HEK293 (cell line): ENCODE measurements around the gene ZCCHC17.

ENCODE experiments used
- CTCF ChIA-PET: fragments of 350-600 bp; formaldehyde crosslinking; extraction: SDS; loops from one replicate; lab custom pipeline; 2021; ENCODE audit warnings: antibody characterized with exemption; lab: Yijun Ruan, JAX
- POLR2A ChIA-PET: fragments of 300-600 bp; formaldehyde crosslinking; extraction: SDS; loops from one replicate; lab custom pipeline; 2020; ENCODE audit warnings: antibody characterized with exemption, inconsistent platforms; lab: Yijun Ruan, JAX
- H3K27ac ChIP-seq: fragments of 200-500 bp; sonication (Bioruptor generic); 2 replicates; pipeline ENCODE4 v1.5.1; 2014; ENCODE audit warnings: low read depth, low read length, control low read depth, inconsistent platforms; ENCODE audit errors: extremely low read depth
- H3K36me3 ChIP-seq, 2 experiments: fragments of 200-500 bp in 1 of 2; sonication (Bioruptor generic) in 1 of 2; 1 replicate in 1 of 2; 2 replicates in 1 of 2; pipeline ENCODE4 v1.5.1; 2014 to 2017; ENCODE audit warnings: inconsistent platforms in 2 of 2, low read length in 2 of 2; ENCODE audit not compliant: control insufficient read depth in 2 of 2, insufficient read depth in 1 of 2
- H3K4me1 ChIP-seq: fragments of 200-500 bp; sonication (Bioruptor generic); 2 replicates; pipeline ENCODE4 v1.5.1; 2014; ENCODE audit warnings: mild to moderate bottlenecking, low read length, inconsistent platforms; ENCODE audit not compliant: control insufficient read depth, insufficient read depth
- H3K4me3 ChIP-seq: 2 replicates; pipeline ENCODE4 v1.5.1; 2011; ENCODE audit warnings: low read depth, mild to moderate bottlenecking, control low read depth, low read length, moderate library complexity
- H3K9me3 ChIP-seq: fragments of 200-500 bp; sonication (Bioruptor generic); 2 replicates; pipeline ENCODE4 v1.5.1; 2014; ENCODE audit warnings: low read depth, low read length, inconsistent platforms; ENCODE audit not compliant: control insufficient read depth, insufficient read depth
- HOXA7 ChIP-seq: sonication (generic); formaldehyde crosslinking; IDR thresholded peaks from 2 replicates; pipeline ENCODE4 v1.8.1; 2022; ENCODE audit warnings: missing genetic modification reagents, borderline replicate concordance
- KLF16 ChIP-seq: fragments of 450-650 bp; formaldehyde crosslinking; IDR thresholded peaks from 2 replicates; pipeline ENCODE4 v1.5.1; 2017; ENCODE audit warnings: missing biosample characterization, missing genetic modification characterization
- SALL2 ChIP-seq: fragments of 450-650 bp; formaldehyde crosslinking; IDR thresholded peaks from 2 replicates; pipeline ENCODE4 v1.5.0; 2017; ENCODE audit warnings: missing biosample characterization, mild to moderate bottlenecking, missing genetic modification characterization, borderline replicate concordance
- SCRT1 ChIP-seq: fragments of 450-650 bp; formaldehyde crosslinking; IDR thresholded peaks from 2 replicates; pipeline ENCODE4 v1.5.1; 2016; ENCODE audit warnings: missing biosample characterization, missing genetic modification characterization, borderline replicate concordance
- SP2 ChIP-seq: fragments of 450-650 bp; formaldehyde crosslinking; IDR thresholded peaks from 2 replicates; pipeline ENCODE4 v1.5.1; 2016; ENCODE audit warnings: missing biosample characterization, missing genetic modification characterization
- ZBTB20 ChIP-seq: fragments of 450-650 bp; formaldehyde crosslinking; IDR thresholded peaks from 2 replicates; pipeline ENCODE4 v1.5.1; 2016; ENCODE audit warnings: missing biosample characterization, missing genetic modification characterization
- ZBTB48 ChIP-seq: fragments of 450-650 bp; formaldehyde crosslinking; IDR thresholded peaks from 2 replicates; pipeline ENCODE4 v1.5.1; 2016; ENCODE audit warnings: missing biosample characterization, missing genetic modification characterization
- ZFP69B ChIP-seq: fragments of 450-650 bp; formaldehyde crosslinking; IDR thresholded peaks from 2 replicates; pipeline ENCODE4 v1.5.1; 2016; ENCODE audit warnings: missing biosample characterization, missing genetic modification characterization
- ZNF350 ChIP-seq: fragments of 450-650 bp; formaldehyde crosslinking; IDR thresholded peaks from 2 replicates; pipeline ENCODE4 v1.5.0; 2017; ENCODE audit warnings: missing biosample characterization, mild to moderate bottlenecking, missing genetic modification characterization
- ZNF354C ChIP-seq: fragments of 450-650 bp; formaldehyde crosslinking; IDR thresholded peaks from 2 replicates; pipeline ENCODE4 v1.5.1; 2016; ENCODE audit warnings: missing biosample characterization, missing genetic modification characterization, low read depth, borderline replicate concordance
- ZNF514 ChIP-seq: fragments of 450-650 bp; formaldehyde crosslinking; IDR thresholded peaks from 2 replicates; pipeline ENCODE4 v1.5.1; 2016; ENCODE audit warnings: missing biosample characterization, missing genetic modification characterization
- ZNF544 ChIP-seq: fragments of 450-650 bp; formaldehyde crosslinking; IDR thresholded peaks from 2 replicates; pipeline ENCODE4 v1.5.0; 2017; ENCODE audit warnings: missing biosample characterization, missing genetic modification characterization
- ZNF701 ChIP-seq: fragments of 450-650 bp; formaldehyde crosslinking; IDR thresholded peaks from 2 replicates; pipeline ENCODE4 v1.5.1; 2016; ENCODE audit warnings: missing biosample characterization, missing genetic modification characterization
- ZNF785 ChIP-seq: fragments of 450-650 bp; formaldehyde crosslinking; IDR thresholded peaks from 2 replicates; pipeline ENCODE4 v1.5.1; 2016; ENCODE audit warnings: missing biosample characterization, missing genetic modification characterization
- ZNF843 ChIP-seq: fragments of 450-650 bp; formaldehyde crosslinking; IDR thresholded peaks from 2 replicates; pipeline ENCODE4 v1.5.1; 2016; ENCODE audit warnings: missing biosample characterization, missing genetic modification characterization
- TF ChIP-seq, protein P1 (sequence below): fragments of 450-650 bp; formaldehyde crosslinking; IDR thresholded peaks from 2 replicates; pipeline ENCODE4 v1.5.1; 2017; ENCODE audit warnings: missing biosample characterization, missing genetic modification characterization
- TF ChIP-seq, protein P2 (sequence below): fragments of 450-650 bp; formaldehyde crosslinking; IDR thresholded peaks from 2 replicates; pipeline ENCODE4; 2016; ENCODE audit warnings: missing biosample characterization, missing genetic modification characterization
- TF ChIP-seq, protein P3 (sequence below): IDR thresholded peaks from 2 replicates; pipeline ENCODE4 v1.6.1; 2011; ENCODE audit warnings: mild to moderate bottlenecking, low read depth, low read length, borderline replicate concordance
- TF ChIP-seq, protein P4 (sequence below): fragments of 450-650 bp; formaldehyde crosslinking; IDR thresholded peaks from 2 replicates; pipeline ENCODE4 v1.5.1; 2016; ENCODE audit warnings: missing biosample characterization, missing genetic modification characterization
- TF ChIP-seq, protein P5 (sequence below): fragments of 450-650 bp; formaldehyde crosslinking; IDR thresholded peaks from 2 replicates; pipeline ENCODE4 v1.5.1; 2016; ENCODE audit warnings: missing biosample characterization, missing genetic modification characterization, borderline replicate concordance

Gene ZCCHC17

DNA sequence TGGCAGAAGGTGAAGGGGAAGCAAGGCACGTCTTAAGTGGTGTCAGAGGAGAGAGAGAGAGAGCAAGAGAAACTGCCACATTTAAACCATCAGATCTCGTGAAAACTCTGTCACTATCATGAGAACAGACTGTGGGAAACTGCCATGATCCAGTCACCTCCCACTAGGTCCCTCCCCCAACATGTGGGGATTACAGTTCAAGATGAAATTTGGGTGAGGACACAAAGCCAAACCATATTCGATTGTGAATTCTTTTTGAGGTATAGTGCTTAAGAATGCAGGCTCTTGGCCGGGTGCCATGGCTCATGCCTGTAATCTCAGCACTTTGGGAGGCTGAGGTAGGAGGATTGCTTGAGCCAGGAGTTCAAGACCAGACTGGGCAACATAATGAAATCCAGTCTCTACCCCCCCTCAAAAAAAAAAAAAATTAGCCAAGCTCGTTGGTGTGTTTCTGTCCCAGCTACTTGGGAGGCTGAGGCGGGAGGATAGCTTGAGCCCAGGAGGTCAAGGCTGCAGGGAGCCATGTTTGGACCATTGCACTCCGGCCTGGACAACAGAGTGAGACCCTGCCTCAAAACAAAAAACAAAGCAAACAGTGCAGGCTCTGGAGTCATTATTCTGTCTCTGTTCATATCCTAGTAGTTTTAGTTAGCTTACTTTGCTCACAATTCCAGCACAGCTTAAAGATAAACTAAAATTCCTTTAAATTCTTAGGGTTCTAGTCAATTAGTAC lies 6.0 kb downstream of the ZCCHC17 start:
- TF ChIP-seq ZNF701 (tag by site-specific recombination), result no peak
- no peak for TF ChIP-seq ZNF785 (tag by site-specific recombination)
- no peak for TF ChIP-seq ZNF350 (tag by site-specific recombination)
- no peak for TF ChIP-seq ZBTB48 (tag by site-specific recombination)
- TF ChIP-seq SP2 (tag by site-specific recombination), result no peak
- TF ChIP-seq, protein P1, sequence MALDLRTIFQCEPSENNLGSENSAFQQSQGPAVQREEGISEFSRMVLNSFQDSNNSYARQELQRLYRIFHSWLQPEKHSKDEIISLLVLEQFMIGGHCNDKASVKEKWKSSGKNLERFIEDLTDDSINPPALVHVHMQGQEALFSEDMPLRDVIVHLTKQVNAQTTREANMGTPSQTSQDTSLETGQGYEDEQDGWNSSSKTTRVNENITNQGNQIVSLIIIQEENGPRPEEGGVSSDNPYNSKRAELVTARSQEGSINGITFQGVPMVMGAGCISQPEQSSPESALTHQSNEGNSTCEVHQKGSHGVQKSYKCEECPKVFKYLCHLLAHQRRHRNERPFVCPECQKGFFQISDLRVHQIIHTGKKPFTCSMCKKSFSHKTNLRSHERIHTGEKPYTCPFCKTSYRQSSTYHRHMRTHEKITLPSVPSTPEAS, result no peak
- TF ChIP-seq ZBTB20 (tag by site-specific recombination), result no peak
- no peak for TF ChIP-seq SCRT1
- Histone ChIP-seq H3K27ac (no peak overlapping the region), H3K9me3 (no peaks in the 10 kb centered on the region), H3K36me3 (peaks cover 0 to 16% of the 10 kb centered on the region in 2 experiments; a peak in 2 of 3 replicates), H3K4me1 (peaks cover 7% of the 10 kb centered on the region; the same call in 1 of the 2 replicates), H3K4me3 (no peak overlapping the region)
- POLR2A ChIA-PET, result no interaction called here
- CTCF ChIA-PET, result interaction anchor here (1.4 kb wide), 1 partner anchor 118 kb away, joined by 4 read pairs; no protein-coding TSS in a partner anchor

DNA sequence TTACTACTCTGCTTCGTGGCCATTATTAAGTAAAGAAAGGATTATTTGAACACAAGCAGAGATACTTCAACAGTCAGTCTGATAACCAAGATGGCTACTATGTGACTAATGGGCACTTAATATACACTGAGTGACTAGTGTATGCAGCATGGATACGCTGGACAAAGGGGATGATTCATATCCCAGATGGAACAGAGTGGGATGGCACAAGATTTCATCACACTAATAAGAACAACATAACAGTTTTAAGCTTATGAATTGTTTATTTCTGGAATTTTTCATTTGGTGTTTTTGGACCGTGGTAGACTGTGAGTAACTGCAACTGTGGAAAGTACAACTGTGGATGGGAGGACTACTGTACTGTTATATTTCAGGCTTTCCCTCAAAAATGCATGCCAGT lies 9.4 kb downstream of the ZCCHC17 start:
- POLR2A ChIA-PET, result interaction anchor here (3.8 kb wide), 1 partner anchor 9 kb away, joined by 19 read pairs; the partner anchor contains the start of genes SNRNP40 and ZCCHC17
- TF ChIP-seq ZNF843 (tag by site-specific recombination) (no peak), ZNF514 (no peak), ZNF354C (tag by site-specific recombination) (no peak), HOXA7 (CRISPR knock-in tag) (no peak), ZFP69B (tag by site-specific recombination) (no peak), SP2 (tag by site-specific recombination) (no peak), ZNF544 (no peak), SALL2 (no peak), KLF16 (no peak)
- TF ChIP-seq, protein P2, sequence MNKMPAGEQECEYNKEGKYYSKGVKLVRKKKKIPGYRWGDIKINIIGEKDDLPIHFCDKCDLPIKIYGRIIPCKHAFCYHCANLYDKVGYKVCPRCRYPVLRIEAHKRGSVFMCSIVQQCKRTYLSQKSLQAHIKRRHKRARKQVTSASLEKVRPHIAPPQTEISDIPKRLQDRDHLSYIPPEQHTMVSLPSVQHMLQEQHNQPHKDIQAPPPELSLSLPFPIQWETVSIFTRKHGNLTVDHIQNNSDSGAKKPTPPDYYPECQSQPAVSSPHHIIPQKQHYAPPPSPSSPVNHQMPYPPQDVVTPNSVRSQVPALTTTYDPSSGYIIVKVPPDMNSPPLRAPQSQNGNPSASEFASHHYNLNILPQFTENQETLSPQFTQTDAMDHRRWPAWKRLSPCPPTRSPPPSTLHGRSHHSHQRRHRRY (tag by site-specific recombination), result no peak
- TF ChIP-seq, protein P3, sequence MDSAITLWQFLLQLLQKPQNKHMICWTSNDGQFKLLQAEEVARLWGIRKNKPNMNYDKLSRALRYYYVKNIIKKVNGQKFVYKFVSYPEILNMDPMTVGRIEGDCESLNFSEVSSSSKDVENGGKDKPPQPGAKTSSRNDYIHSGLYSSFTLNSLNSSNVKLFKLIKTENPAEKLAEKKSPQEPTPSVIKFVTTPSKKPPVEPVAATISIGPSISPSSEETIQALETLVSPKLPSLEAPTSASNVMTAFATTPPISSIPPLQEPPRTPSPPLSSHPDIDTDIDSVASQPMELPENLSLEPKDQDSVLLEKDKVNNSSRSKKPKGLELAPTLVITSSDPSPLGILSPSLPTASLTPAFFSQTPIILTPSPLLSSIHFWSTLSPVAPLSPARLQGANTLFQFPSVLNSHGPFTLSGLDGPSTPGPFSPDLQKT, result no peak
- TF ChIP-seq, protein P4, sequence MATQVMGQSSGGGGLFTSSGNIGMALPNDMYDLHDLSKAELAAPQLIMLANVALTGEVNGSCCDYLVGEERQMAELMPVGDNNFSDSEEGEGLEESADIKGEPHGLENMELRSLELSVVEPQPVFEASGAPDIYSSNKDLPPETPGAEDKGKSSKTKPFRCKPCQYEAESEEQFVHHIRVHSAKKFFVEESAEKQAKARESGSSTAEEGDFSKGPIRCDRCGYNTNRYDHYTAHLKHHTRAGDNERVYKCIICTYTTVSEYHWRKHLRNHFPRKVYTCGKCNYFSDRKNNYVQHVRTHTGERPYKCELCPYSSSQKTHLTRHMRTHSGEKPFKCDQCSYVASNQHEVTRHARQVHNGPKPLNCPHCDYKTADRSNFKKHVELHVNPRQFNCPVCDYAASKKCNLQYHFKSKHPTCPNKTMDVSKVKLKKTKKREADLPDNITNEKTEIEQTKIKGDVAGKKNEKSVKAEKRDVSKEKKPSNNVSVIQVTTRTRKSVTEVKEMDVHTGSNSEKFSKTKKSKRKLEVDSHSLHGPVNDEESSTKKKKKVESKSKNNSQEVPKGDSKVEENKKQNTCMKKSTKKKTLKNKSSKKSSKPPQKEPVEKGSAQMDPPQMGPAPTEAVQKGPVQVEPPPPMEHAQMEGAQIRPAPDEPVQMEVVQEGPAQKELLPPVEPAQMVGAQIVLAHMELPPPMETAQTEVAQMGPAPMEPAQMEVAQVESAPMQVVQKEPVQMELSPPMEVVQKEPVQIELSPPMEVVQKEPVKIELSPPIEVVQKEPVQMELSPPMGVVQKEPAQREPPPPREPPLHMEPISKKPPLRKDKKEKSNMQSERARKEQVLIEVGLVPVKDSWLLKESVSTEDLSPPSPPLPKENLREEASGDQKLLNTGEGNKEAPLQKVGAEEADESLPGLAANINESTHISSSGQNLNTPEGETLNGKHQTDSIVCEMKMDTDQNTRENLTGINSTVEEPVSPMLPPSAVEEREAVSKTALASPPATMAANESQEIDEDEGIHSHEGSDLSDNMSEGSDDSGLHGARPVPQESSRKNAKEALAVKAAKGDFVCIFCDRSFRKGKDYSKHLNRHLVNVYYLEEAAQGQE (tag by site-specific recombination), result no peak
- TF ChIP-seq, protein P5, sequence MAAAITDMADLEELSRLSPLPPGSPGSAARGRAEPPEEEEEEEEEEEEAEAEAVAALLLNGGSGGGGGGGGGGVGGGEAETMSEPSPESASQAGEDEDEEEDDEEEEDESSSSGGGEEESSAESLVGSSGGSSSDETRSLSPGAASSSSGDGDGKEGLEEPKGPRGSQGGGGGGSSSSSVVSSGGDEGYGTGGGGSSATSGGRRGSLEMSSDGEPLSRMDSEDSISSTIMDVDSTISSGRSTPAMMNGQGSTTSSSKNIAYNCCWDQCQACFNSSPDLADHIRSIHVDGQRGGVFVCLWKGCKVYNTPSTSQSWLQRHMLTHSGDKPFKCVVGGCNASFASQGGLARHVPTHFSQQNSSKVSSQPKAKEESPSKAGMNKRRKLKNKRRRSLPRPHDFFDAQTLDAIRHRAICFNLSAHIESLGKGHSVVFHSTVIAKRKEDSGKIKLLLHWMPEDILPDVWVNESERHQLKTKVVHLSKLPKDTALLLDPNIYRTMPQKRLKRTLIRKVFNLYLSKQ (tag by site-specific recombination), result no peak
- CTCF ChIA-PET, result interaction anchor here (1.2 kb wide), 1 partner anchor 122 kb away, joined by 3 read pairs; no protein-coding TSS in a partner anchor
- H3K27ac ChIP-seq, result no peak overlapping the region
- no peaks in the 10 kb centered on the region for H3K9me3 ChIP-seq
- peaks cover 6 to 31% of the 10 kb centered on the region in 2 experiments for H3K36me3 ChIP-seq
- H3K4me1 ChIP-seq, result 0 out of 2 replicates have a peak, but pooled peaks cover 2% of the 10 kb centered on the region
- H3K4me3 ChIP-seq, result no peak overlapping the region
